Breast epithelium (tissue), 4 donors: ENCODE data around the gene GDPD5. TPM values are rescaled to one million over a fixed set of nuclear protein-coding genes. Genes with fewer than 3 reads are reported as not detected.
A peak's percentile ranks its signal among the peaks of the same experiment; 100 is the strongest.

Source experiments
- DNase-seq, 2 donors: peaks; one replicate each; pipeline ENCODE4 v3.0.0-alpha.2; 2019; ENCODE audit warnings: low spot score in 2 of 2
- H3K27ac ChIP-seq, 2 donors: fragments of 200-600 bp; sonication (generic) in 1 of 2; one replicate each; pipeline ENCODE4 v1.5.1; 2016 to 2019; ENCODE audit warnings: mild to moderate bottlenecking in 1 of 2
- H3K27me3 ChIP-seq, 2 donors: fragments of 200-600 bp; sonication (generic) in 1 of 2; one replicate each; pipeline versions ENCODE4 v1.5.1 to v1.6.0; 2017 to 2019; ENCODE audit warnings: control low read depth in 1 of 2, mild to moderate bottlenecking in 1 of 2
- H3K36me3 ChIP-seq: fragments of 200-600 bp; one replicate; pipeline ENCODE4 v1.5.1; 2019
- H3K4me1 ChIP-seq, 2 donors: fragments of 200-600 bp; sonication (generic); one replicate each; pipeline ENCODE4 v1.5.1; 2016 to 2019; ENCODE audit warnings: control low read depth in 1 of 2
- H3K4me3 ChIP-seq, 3 donors: fragments of 200-600 bp; sonication (generic); 1 replicate in 2 of 3; 2 replicates in 1 of 3; pipeline ENCODE4 v1.5.1; 2016 to 2019; ENCODE audit warnings: mild to moderate bottlenecking in 3 of 3, moderate library complexity in 2 of 3
- H3K9me3 ChIP-seq, 2 donors: fragments of 200-600 bp; sonication (generic) in 1 of 2; one replicate each; pipeline ENCODE4 v1.5.1; 2016 to 2019; ENCODE audit warnings: control low read depth in 1 of 2
- CTCF ChIP-seq, 3 donors: fragments of 450-650 bp; IDR thresholded peaks; one replicate each; pipeline ENCODE4 v1.5.1; 2016 to 2017; ENCODE audit warnings: antibody characterized with exemption in 3 of 3, mild to moderate bottlenecking in 3 of 3, moderate library complexity in 3 of 3
- POLR2A ChIP-seq: fragments of 450-650 bp; IDR thresholded peaks from one replicate; pipeline ENCODE4 v1.6.1; 2016; ENCODE audit warnings: antibody characterized with exemption, mild to moderate bottlenecking, moderate library complexity
- POLR2AphosphoS5 ChIP-seq, 3 donors: sonication (generic); formaldehyde crosslinking; IDR thresholded peaks; one replicate each; pipeline ENCODE4 v1.6.1; 2017; ENCODE audit warnings: antibody characterized with exemption in 3 of 3
- intact Hi-C: fragments of 100-400 bp; cut with DNase I; formaldehyde crosslinking; loops from one replicate; pipeline ENCODE4 v1.15.1; 2023; ENCODE audit warnings: low total_unique reads
- total RNA-seq, 3 donors: library from RNA; depleted of rRNA; stranded (reverse); fragments of >200 nt; gene quantifications; one replicate each; pipeline ENCODE4 v1.1.0, GENCODE V29; 2016

Gene GDPD5
- total RNA-seq, 3 donors from 2014 or later = 10.5 to 25.9 (median 14.8) TPM

- Histone ChIP-seq H3K27ac (no peak overlapping the region), H3K9me3 (no peaks in the 10 kb centered on the region), H3K4me3 (no peak overlapping the region), H3K4me1 (peaks cover 0 to 4% of the 10 kb centered on the region in 2 donors), H3K36me3 (no peaks in the 10 kb centered on the region), H3K27me3 (no peaks in the 10 kb centered on the region)
- intact Hi-C loops = loop anchor here (5.0 kb wide), 1 partner anchor 143 kb away; no protein-coding TSS in a partner anchor
- DNase-seq = no peak
- TF ChIP-seq CTCF (IDR thresholded peaks at IDR 0.05) (no peak), POLR2AphosphoS5 (IDR thresholded peaks at IDR 0.05) (no peak), POLR2A (no peak)
Observed at GRCh38 chr11:75389276-75389605, 136.5 kb downstream of the GDPD5 start.

- DNase-seq = peak in 1 of 2 donors; percentile 48
- H3K27me3 ChIP-seq = no peaks in the 10 kb centered on the region
- H3K36me3 ChIP-seq = no peaks in the 10 kb centered on the region
- no peak overlapping the region for H3K4me3 ChIP-seq
- H3K4me1 ChIP-seq = peaks cover 0 to 4% of the 10 kb centered on the region in 2 donors
- TF ChIP-seq POLR2AphosphoS5 (IDR thresholded peaks at IDR 0.05) (peak in 1 of 3 donors; percentile 34), POLR2A (no peak), CTCF (IDR thresholded peaks at IDR 0.05) (peak; percentile 77 to 83 (median 82))
- peak overlapping the region in 1 of 2 donors; percentile 70 for H3K27ac ChIP-seq
- H3K9me3 ChIP-seq = no peaks in the 10 kb centered on the region
- intact Hi-C loops = loop anchor here (5.0 kb wide), 1 partner anchor 144 kb away; no protein-coding TSS in a partner anchor
Observed at GRCh38 chr11:75388386-75389275, 137.1 kb downstream of the GDPD5 start.

- Histone ChIP-seq H3K4me1 (peaks cover 0 to 4% of the 10 kb centered on the region in 2 donors), H3K36me3 (no peaks in the 10 kb centered on the region), H3K9me3 (no peaks in the 10 kb centered on the region), H3K27me3 (no peaks in the 10 kb centered on the region), H3K4me3 (no peak overlapping the region), H3K27ac (no peak overlapping the region)
- no peak for DNase-seq
- intact Hi-C loops = loop anchor here (5.0 kb wide), 1 partner anchor 144 kb away; no protein-coding TSS in a partner anchor
- no peak for TF ChIP-seq POLR2AphosphoS5 (IDR thresholded peaks at IDR 0.05)
- no peak for TF ChIP-seq POLR2A
- no peak for TF ChIP-seq CTCF (IDR thresholded peaks at IDR 0.05)
Observed at GRCh38 chr11:75387736-75388294, 137.9 kb downstream of the GDPD5 start.

GRCh38 chr11:75386942-75387630, 138.7 kb downstream of the GDPD5 start:
- H3K27me3 ChIP-seq = no peaks in the 10 kb centered on the region
- no peak overlapping the region for H3K4me3 ChIP-seq
- no peak for TF ChIP-seq POLR2AphosphoS5 (IDR thresholded peaks at IDR 0.05)
- TF ChIP-seq POLR2A = no peak
- no peak for TF ChIP-seq CTCF (IDR thresholded peaks at IDR 0.05)
- H3K36me3 ChIP-seq = no peaks in the 10 kb centered on the region
- DNase-seq = no peak
- H3K4me1 ChIP-seq = peaks cover 0 to 4% of the 10 kb centered on the region in 2 donors
- H3K9me3 ChIP-seq = no peaks in the 10 kb centered on the region
- intact Hi-C loops = loop anchor here (5.0 kb wide), 1 partner anchor 145 kb away; no protein-coding TSS in a partner anchor
- H3K27ac ChIP-seq = no peak overlapping the region

Other genes with a start within 250 kb of the GDPD5 start
- gene ARRB1, start 174.3 kb downstream of the GDPD5 start, total RNA-seq = 10 to 100 TPM; 31.2 to 64.0 (median 42.3) TPM
- gene RPS3, start 126.4 kb downstream of the GDPD5 start, total RNA-seq = 1,000 to 10,000 TPM; 1,024 to 2,406 (median 1,978) TPM
- 1 to 10 TPM; 1.6 to 2.7 (median 2.6) TPM for gene KLHL35, start 92.7 kb downstream of the GDPD5 start, total RNA-seq
- 100 to 1,000 TPM; 168 to 264 (median 259) TPM for gene SERPINH1, start 36.3 kb upstream of the GDPD5 start, total RNA-seq
- 1 to 10 TPM; 1.6 to 5.0 (median 2.6) TPM for gene MAP6, start 143.1 kb upstream of the GDPD5 start, total RNA-seq
- gene MOGAT2, start 191.9 kb upstream of the GDPD5 start, total RNA-seq = 1 to 10 TPM in 2 of 3 donors, under 1 TPM in 1; 0.32 to 7.3 (median 1.3) TPM
- 100 to 1,000 TPM in 1 of 3 donors, 10 to 100 TPM in 2; 26.2 to 134 (median 36.1) TPM for gene DGAT2, start 242.8 kb upstream of the GDPD5 start, total RNA-seq